ENCODE measurements around the gene CPT1C. TPM values are rescaled to one million over a fixed set of nuclear protein-coding genes. Genes with fewer than 3 reads are reported as not detected.
A peak's percentile ranks its signal among the peaks of the same experiment; 100 is the strongest.

Gene CPT1C
- total RNA-seq (2014; rRNA removed; shearing (Covaris generic)): 2.5 and 3.8 TPM in 2 replicates
- 1.6 TPM in 2 replicates for polyA plus RNA-seq (2015; cell fraction: cytosol; rRNA removed)
- 2.1 TPM in 1 of 2 replicates, not detected in the other for polyA plus RNA-seq (2015; cell fraction: nucleus; rRNA removed)

- in situ Hi-C loops (cut with HindIII; ENCODE audit: low pct_unique_long_range_greater_than_20kb, low sequenced_read_pairs): no loop called here
- no peak for DNase-seq (ENCODE audit: low read depth, low spot score)
Measured at GRCh38 chr19:49690656-49691242, at the start of gene CPT1C. CPT1C (plus strand) TSS chr19:49691116; CDS start chr19:49692253, 1,137 bp downstream.

DNA sequence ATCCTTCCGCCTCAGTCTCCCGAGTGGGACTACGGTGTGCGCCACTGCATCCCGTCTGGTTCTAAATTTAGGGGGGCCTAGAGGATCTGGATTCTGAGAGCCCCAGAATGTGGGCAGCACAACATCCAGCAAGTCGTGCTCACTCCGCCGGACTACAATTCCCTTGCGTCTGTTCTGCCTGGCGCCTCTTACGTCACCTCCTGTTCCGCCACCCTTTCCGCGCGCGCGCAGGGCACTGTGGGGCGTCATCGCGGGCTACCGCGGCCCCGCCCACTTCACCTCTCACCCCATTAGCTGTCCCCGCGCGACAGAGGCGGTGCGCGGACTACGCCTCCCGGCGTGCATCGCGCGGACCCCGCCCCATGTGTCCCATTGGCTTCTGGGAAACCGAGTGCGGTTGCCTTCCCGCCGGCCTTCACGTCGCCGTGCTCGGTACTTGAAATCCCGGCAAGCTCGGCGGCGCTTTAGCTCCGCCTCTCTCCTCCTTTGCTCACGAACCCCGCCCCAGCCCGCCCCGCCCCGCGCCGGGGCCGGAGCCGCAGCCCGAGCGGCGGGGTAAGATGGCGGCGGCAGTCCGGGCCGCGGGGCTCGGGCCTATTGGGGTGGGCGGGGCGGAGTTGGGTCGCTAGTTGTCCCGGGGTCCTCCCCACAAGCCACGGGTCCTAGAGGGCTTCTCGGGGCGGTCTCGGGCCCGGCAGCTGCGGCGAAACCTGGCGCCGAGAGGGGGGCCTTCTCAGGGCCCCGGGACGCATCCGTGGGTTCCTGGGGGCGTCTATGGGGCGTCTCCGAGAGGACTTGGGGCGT, 49.0 kb upstream of the CPT1C start, which contains the start of gene SCAF1:
Gene SCAF1 (plus strand): TSS at position 522 of the 804 bp plus-strand sequence. CDS start 2,818 bp downstream, outside the sequence.
- DNase-seq (ENCODE audit: low read depth, low spot score): peak; percentile 98
- in situ Hi-C loops (cut with HindIII; ENCODE audit: low pct_unique_long_range_greater_than_20kb, low sequenced_read_pairs): no loop called here

GRCh38 chr19:49642492-49643035, 48.4 kb upstream of the CPT1C start:
- in situ Hi-C loops (cut with HindIII; ENCODE audit: low pct_unique_long_range_greater_than_20kb, low sequenced_read_pairs): no loop called here
- DNase-seq (ENCODE audit: low read depth, low spot score): no peak

DNA sequence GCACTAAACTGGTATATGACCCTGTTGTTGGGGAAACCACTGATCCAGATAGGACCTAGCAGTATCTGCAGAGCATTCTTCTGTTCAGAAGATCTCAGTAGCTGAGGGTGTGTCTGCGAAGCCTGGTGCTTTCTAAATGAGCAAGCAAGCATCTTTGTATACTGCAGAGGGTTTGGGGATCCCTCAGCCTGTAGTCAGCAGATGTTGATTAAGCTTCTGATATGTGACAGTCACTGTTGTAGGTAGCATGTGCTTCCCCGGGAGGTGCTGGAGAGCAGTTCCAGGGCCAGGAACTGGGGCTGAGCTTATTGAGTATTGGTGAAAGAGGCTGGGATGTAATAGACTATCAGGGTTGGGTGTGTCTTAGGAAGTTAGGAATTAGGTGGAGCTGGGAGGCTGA, 47.5 kb upstream of the CPT1C start:
- no peak for DNase-seq (ENCODE audit: low read depth, low spot score)
- in situ Hi-C loops (cut with HindIII; ENCODE audit: low pct_unique_long_range_greater_than_20kb, low sequenced_read_pairs): no loop called here

- DNase-seq (ENCODE audit: low read depth, low spot score): no peak
- in situ Hi-C loops (cut with HindIII; ENCODE audit: low pct_unique_long_range_greater_than_20kb, low sequenced_read_pairs): no loop called here
Measured at GRCh38 chr19:49645592-49645991, 45.3 kb upstream of the CPT1C start.

- in situ Hi-C loops (cut with HindIII; ENCODE audit: low pct_unique_long_range_greater_than_20kb, low sequenced_read_pairs): no loop called here
Measured at GRCh38 chr19:49645995-49646394, 44.9 kb upstream of the CPT1C start.

DNA sequence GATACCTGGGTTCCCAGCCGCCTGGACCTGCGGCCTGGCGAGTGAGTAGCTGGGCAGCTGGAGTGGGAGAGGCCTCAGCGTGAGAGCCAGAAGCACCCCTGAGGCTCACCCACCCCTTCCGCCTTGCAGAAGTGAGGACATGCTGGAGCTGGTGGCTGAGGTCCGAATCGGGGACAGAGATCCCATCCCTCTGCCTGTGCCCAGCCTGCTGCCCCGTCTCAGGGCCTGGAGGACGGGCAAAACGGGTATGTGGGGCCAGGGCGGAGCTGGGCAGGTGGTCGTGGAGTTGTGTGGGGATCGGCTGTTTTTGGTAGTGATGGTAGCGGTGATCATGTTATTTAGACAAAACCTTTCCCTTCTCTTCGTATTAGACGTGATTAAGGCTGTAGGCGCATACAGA, 44.3 kb upstream of the CPT1C start:
- no peak for DNase-seq (ENCODE audit: low read depth, low spot score)
- in situ Hi-C loops (cut with HindIII; ENCODE audit: low pct_unique_long_range_greater_than_20kb, low sequenced_read_pairs): no loop called here

More at GRCh38 chr19:49645995-49646394, 44.9 kb upstream of the CPT1C start:
- DNase-seq (ENCODE audit: low read depth, low spot score): no peak

DNA sequence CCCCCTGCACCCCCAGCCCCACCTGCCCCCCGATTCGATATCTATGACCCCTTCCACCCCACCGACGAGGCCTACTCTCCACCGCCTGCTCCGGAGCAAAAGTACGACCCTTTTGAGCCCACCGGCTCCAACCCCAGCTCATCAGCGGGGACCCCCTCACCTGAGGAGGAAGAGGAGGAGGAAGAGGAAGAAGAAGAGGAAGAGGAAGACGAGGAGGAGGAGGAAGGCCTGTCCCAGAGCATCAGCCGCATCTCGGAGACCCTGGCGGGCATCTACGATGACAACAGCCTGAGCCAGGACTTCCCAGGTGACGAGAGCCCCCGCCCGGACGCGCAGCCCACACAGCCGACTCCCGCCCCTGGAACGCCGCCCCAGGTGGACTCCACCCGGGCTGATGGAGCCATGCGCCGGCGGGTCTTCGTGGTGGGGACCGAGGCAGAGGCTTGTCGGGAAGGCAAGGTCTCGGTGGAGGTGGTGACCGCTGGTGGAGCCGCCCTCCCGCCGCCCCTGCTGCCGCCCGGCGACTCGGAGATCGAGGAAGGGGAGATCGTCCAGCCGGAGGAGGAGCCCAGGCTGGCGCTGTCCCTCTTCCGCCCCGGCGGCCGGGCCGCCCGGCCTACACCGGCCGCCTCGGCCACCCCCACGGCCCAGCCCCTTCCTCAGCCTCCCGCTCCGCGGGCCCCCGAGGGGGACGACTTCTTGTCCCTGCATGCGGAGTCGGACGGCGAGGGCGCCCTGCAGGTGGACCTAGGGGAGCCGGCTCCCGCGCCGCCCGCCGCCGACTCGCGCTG, 39.7 kb upstream of the CPT1C start:
- no peak for DNase-seq (ENCODE audit: low read depth, low spot score)

DNA sequence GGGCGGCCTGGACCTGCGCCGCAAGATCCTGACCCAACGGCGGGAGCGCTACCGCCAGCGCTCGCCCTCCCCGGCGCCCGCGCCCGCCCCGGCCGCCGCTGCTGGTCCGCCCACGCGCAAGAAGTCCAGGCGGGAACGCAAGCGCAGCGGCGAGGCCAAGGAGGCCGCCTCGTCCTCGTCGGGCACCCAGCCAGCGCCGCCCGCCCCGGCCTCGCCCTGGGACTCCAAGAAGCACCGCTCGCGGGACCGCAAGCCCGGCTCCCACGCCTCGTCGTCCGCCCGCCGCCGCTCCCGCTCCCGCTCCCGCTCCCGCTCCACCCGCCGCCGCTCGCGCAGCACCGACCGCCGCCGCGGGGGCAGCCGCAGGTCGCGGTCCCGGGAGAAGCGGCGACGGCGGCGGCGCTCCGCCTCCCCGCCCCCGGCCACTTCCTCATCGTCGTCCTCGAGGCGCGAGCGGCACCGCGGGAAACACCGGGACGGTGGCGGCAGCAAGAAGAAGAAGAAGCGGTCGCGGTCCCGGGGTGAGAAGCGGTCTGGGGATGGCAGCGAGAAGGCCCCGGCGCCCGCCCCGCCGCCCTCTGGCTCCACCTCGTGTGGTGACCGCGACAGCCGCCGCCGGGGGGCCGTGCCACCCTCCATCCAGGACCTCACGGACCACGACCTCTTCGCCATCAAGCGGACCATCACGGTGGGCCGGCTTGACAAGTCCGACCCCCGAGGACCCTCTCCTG, 38.9 kb upstream of the CPT1C start:
- in situ Hi-C loops (cut with HindIII; ENCODE audit: low pct_unique_long_range_greater_than_20kb, low sequenced_read_pairs): no loop called here
- DNase-seq (ENCODE audit: low read depth, low spot score): no peak

More for the DNA sequence above, 39.7 kb upstream of the CPT1C start:
- in situ Hi-C loops (cut with HindIII; ENCODE audit: low pct_unique_long_range_greater_than_20kb, low sequenced_read_pairs): no loop called here

DNA sequence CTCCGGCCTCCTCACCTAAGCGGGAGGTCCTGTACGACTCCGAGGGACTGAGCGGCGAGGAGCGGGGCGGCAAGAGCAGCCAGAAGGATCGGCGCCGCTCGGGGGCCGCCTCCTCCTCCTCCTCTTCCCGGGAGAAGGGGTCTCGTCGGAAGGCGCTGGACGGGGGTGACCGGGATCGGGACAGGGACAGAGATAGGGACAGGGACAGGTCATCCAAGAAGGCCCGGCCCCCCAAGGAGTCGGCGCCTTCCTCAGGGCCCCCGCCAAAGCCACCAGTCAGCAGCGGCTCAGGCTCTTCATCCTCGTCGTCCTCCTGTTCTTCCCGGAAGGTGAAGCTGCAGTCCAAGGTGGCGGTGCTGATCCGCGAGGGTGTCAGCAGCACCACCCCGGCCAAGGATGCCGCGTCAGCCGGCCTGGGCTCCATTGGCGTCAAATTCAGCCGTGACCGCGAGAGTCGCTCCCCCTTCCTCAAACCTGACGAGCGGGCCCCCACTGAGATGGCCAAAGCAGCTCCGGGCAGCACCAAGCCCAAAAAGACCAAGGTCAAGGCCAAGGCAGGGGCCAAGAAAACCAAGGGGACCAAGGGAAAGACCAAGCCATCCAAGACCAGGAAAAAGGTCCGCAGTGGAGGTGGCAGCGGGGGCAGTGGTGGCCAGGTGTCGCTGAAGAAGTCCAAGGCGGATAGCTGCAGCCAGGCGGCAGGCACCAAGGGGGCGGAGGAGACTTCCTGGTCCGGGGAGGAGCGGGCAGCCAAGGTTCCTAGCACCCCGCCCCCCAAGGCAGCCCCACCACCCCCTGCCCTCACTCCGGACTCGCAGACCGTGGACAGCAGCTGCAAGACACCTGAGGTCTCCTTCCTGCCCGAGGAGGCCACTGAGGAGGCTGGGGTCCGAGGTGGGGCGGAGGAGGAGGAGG, 38.1 kb upstream of the CPT1C start:
- no peak for DNase-seq (ENCODE audit: low read depth, low spot score)
- in situ Hi-C loops (cut with HindIII; ENCODE audit: low pct_unique_long_range_greater_than_20kb, low sequenced_read_pairs): no loop called here

GRCh38 chr19:49653466-49653806, 37.5 kb upstream of the CPT1C start:
- in situ Hi-C loops (cut with HindIII; ENCODE audit: low pct_unique_long_range_greater_than_20kb, low sequenced_read_pairs): no loop called here
- no peak for DNase-seq (ENCODE audit: low read depth, low spot score)

DNA sequence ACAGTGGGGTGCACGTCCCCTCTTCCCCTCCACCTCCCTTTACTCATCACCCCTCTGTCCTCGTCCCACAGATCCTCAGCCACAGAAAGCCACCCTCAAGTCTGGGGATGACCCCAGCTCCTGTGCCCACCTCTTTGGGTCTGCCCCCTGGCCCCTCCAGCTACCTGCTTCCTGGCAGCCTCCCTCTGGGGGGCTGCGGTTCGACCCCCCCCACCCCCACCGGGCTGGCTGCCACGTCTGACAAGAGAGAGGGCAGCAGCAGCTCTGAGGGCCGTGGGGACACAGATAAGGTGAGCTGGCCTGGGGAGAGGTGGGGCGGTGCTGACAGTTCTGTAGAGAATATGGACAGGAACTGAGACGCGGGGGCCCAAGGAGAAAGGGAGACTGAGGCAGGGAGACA, 36.3 kb upstream of the CPT1C start:
- in situ Hi-C loops (cut with HindIII; ENCODE audit: low pct_unique_long_range_greater_than_20kb, low sequenced_read_pairs): no loop called here
- no peak for DNase-seq (ENCODE audit: low read depth, low spot score)

DNA sequence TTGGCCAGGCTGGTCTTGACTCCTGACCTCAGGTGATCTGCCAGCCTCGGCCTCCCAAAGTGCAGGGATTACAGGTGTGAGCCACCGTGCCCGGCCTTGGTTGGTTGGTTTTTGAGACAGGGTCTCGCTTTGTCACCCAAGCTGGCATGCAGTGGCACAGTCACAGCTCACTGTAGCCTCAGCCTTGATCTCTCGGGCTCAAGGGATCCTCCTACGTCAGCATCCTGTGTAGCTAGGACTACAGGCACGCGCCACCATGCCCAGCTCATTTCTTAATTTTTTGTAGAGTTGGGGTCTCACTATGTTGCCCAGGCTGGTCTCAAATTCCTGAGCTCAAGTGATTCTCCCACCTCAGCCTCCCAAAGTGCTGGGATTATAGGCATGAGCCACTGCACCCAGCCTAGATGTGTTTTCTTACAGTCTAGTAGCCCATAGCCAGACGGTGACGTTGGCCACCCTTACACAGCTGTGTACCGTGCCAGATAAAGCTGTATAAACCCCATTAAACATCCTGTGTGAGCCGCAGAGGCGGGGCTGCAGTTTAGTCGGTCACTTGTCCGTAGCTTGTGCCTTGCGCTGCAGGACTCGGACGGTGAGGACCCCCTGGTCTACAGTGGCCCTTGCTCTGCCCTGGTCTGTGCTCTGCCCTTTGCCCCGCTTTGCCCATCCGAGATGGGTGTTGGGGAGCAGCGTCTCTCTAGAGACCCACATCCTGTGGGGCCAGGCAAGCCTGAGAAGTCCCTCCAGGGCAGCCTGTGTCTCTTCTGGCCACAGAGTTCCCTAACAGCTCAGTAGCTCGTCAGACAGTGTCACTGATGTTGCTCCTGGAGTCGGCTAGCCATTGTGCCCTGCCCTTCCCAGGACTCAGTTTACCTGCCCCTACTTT, 35.1 kb upstream of the CPT1C start:
- no peak for DNase-seq (ENCODE audit: low read depth, low spot score)
- in situ Hi-C loops (cut with HindIII; ENCODE audit: low pct_unique_long_range_greater_than_20kb, low sequenced_read_pairs): no loop called here

DNA sequence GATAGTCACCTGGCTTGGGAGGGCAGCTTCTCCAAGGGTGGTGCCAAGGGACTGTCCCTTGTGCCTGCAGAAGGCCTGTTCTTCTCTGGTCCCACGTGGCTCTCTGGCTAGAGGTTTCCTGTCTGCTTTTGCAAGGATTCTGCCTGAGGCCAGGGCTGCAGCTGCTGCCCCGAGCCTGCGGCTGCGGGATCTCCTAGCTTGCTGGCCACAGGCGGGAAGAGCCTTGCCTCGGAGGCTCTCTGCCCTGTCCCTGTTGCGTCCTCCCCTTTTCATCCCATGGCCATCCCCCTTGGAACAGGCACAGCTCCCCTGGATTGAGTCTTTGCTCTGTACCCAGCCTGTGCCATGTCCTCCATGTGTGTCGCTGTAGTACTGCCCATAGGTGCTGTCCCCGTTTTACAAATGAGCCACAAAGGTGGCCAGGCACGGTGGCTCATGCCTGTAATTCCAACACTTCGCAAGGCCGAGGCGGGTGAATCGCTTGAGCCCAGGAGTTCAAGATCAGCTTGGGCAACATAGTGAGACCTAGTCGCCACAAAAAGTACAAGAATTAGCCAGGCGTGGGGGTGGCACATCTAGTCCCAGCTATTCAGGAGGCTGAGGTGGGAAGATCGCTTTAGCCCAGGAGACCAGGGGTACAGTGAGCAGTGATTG, 34.3 kb upstream of the CPT1C start:
- in situ Hi-C loops (cut with HindIII; ENCODE audit: low pct_unique_long_range_greater_than_20kb, low sequenced_read_pairs): no loop called here

DNA sequence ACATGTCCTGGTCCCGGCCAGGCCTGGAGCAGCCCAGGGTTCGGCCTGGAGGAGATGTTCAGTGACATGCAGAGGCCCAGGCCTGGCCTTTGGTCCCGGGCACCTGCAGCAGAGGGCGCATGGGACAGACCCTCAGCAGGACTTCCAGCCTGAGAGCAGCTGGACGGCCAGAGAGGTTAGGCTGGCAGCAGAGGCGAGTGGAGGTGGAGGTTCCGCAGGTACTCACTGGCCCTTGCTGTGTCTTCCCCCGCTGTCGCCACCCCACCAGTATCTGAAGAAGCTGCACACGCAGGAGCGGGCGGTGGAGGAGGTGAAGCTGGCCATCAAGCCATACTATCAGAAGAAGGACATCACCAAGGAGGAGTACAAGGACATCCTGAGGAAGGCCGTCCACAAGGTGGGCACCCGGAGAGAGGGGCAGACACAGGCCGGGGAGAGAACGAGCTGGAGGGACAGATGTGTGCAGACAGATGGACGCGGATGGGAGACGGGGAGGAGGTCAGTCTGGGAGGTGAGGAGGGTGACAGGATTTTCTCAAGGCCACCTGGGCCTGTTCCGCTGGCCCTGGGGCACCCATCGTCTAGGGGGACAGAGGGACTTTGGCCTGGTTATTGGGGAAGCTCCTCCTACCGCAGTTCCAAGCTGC, 33.3 kb upstream of the CPT1C start:
- no peak for DNase-seq (ENCODE audit: low read depth, low spot score)
- in situ Hi-C loops (cut with HindIII; ENCODE audit: low pct_unique_long_range_greater_than_20kb, low sequenced_read_pairs): no loop called here

More for the DNA sequence above, 34.3 kb upstream of the CPT1C start:
- DNase-seq (ENCODE audit: low read depth, low spot score): no peak
